HG03575 (cell line): Measurements from ENCODE around the gene NTMT1.
"Not testable (repeated sequence)": the region's sequence is repeated elsewhere in the genome, so short reads cannot be mapped to it uniquely, and the experiment has no call there.

ENCODE experiments used
- ATAC-seq: cut with Tn5 transposase; IDR thresholded peaks from one replicate; pipeline ENCODE4 v1.9.1; 2021; ENCODE audit not compliant: unreplicated experiment, insufficient number of reproducible peaks, low FRiP score; ENCODE audit errors: extremely low read depth

NTMT1 gene

DNA sequence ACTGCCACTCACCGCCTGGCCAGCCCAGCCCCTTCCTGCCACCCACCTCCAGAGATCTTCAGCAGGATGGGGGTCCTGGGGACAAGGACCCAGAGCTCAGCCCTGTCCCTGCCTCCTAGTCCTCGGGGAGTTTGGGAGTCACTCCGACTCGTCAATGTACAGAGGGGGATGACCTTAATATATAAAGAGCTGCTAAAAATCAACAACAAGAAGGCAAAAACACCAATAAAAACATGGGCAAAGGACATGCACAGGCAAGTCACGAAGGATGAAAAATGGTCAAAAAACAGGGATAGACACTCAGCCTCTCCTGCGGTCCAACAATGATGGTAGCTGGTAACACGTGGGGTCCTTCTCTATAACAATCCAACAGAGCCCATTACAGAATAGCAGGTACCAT, 20.7 kb downstream of the NTMT1 start:
- ATAC-seq: no peak

DNA sequence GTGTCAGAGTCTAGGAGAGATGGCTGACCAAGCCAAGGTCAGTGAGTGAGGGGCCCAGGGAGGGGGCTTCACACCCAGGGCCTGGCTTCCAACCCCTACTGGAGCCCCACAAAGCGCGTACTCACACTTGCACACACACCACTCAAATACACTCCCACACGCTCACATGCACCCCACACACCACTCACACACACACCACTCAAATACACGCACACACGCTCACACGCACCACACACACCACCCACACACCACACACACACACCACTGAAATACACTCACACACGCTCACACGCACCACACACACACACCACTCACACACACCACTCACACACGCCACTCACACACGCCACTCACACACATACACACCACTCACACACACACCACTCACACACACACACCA, 21.7 kb downstream of the NTMT1 start:
- ATAC-seq: no peak

DNA sequence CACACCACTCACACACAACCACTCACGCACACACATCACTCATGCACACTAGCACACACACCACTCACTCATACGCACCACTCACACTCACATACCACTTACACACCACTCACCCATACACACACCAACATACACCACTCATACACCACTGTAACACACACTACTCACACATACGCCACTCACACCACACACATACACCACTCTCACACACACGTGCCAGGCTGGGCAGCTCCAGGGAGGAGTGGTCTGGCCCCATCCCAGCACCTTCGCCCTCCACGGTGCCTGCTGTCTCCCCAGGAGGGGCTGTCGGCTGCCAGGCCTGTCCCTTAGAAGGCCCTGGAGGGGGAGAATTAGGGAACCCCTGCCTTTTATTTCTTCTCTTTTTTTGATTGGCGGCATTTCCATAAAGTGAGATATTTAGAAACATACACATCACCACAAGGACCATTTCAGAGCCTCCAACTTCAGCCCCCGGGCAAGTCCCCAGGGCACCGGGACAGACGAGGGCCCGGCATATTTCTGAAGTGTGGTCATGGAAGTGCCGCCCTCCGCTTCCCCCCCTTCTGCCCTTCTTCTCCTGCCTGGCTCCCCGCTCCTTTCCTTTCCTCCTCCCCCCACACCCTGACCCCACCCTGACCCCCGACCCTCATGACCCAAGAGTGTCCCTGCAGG, 22.3 kb downstream of the NTMT1 start:
- no peak for ATAC-seq

DNA sequence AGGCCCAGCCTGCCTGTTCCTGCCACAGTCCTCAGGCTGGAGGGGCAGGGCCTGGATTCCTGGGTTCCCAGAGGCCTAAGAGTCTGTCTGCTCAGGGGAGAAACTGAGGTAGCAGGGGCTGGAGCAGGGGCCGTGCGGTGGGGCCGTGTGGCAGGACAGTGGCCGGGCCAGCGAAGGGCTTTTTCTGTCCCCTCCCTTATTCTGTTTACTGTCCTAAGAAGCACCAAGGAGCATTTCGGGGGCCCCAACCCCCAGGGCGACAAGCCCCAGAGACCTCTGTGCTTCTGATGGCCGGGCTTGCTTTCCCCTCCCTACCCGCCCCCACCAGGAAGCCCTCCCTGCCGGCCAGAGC, 22.8 kb downstream of the NTMT1 start:
- ATAC-seq: no peak

DNA sequence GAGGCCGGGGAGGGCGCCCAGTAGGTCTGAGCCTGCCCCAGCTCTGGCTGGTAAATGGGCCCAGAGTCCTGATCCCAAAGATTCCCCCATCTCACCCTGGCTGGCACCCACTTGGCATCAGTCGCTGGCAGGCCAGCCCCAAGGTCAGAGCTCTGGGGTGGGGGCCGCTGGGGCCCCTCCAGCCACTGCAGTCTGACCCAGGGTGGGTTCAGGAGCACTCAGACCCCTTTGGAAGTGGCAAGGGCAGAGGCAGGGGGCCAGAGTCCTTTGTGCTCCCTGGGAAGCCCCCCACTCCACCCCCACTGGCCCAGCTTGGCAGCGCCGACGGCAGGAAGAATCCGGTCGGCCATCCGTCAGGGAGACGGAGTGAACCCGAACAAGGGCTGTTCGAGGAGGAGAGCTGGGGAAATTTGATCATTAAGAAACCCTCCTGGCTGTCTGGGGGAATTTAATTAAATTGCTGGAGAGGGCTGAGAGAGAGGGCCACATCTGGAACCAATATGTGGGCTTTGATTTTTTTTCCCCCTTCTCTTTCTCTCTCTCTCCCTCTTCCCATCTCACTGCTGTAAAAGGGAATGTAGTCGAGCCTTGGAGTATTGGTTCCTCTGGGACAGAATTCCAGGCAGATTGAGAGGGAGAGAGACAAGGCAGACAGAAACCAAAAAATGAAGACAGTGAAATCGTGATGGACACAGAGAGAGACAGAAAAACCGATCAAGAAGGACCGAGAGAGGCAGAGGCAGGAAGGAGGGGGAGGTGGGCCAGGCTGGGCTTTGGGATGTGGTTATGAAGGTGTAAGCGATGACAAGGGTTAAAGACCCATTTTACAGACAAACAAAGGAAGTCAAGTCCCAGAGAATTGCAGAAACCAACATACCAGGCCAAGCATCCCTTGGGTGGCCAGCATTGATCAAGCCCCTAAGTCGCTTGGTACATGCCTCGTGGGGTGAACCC, 24.0 kb downstream of the NTMT1 start:
- ATAC-seq: no peak

DNA sequence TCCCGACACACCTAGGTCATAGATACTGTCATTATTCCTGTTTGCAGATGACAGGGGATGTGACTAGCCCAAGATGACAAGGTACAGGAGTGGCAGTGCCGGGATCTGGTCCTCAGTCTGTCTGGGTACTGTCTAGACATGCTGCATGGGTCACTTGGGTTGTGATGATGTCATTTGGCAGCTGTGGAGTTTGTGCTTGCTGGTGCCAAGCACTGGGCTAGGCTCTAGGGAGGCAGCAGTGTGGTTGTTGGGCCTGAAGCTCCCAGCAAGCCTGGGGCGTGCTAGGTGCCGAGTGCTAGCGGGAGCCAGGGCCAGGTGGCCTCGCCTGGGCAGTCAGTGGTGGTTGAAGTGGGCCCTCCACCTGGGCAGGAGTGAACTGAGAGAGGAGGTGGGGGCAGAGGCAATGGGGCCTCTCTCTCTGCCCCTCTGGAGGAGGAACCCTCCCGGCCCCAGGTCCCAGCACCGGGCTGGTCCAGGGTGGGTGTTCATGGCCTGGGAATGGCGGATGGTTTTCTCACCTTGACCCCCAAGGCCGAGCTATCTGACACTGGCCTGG, 24.8 kb downstream of the NTMT1 start:
- no peak for ATAC-seq

DNA sequence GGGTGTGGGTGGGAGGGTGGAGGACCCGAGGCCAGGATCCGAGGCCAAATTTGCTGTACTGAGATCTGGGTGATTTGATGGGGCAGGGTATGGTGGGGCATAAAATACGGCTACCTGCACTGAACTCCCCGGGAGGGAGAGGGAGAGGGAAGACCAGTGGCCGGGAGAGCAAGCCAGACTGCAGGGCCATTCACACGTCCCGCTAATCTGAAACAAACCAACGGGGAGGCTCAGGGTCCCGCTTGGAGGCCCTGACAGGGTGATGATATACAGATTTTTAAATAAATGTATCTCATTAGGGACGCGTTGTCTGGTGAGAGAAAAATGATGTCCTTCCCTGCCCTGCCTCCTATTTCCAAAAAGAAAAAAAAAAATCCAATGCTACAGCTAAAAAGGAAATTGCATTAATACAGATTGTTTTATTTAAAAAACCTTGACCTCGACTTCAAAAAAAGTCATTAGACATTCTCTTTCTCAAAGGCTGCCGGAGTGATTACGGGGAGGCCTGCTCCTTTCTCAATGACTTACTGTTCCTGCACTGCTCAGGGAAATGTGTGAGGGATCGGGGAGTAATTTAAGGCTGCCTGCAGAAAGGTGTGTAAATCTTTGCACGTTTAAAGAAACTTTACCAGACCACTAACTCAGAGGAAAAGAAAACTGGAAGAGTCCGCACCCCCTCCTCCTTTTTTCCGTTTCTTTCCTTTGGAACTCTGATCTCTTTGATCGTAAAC, 28.0 kb downstream of the NTMT1 start:
- no peak for ATAC-seq

DNA sequence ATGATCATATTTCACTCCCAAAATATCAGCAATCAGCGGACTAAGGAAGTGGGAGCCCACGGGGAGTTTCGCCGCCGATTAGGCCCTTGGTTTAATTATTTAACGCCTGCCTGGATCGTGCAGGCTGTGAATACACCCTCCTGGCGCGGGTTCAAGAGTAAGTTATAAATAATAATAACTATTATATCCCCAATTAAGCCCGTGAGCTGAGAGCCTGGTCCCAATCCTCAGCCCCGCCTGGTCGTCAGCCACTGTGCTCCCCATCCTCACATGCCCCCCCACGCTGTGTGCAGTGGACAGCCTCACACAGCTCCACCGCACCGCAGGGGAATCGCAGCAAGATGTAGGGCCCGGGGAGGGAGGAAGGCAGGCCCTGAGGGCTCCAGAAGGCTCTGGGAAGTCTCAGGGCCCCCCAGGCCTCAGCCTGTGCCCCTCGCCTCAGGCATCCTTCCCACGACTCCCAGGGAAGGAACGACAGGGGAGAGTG, 28.6 kb downstream of the NTMT1 start:
- ATAC-seq: no peak

DNA sequence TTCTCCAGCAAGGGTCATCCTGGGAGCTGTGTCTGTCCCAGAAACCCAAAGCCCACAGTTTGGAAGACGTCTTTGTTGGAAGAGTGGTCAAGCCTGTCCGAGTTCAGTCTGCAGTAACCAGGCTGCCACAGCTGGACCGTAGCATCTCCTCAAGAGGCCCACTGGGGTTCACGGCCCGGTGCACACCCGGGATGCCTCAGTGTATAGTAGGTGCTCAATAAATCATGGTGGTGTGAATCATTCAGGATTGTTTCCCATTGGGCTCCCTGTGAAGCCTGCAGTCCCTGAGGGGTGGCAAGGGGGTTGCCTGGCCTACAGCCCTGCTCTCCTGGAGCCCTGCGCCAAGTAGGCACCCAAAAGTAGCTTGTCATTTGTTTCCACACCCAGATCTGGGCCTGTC, 29.2 kb downstream of the NTMT1 start:
- ATAC-seq: no peak

DNA sequence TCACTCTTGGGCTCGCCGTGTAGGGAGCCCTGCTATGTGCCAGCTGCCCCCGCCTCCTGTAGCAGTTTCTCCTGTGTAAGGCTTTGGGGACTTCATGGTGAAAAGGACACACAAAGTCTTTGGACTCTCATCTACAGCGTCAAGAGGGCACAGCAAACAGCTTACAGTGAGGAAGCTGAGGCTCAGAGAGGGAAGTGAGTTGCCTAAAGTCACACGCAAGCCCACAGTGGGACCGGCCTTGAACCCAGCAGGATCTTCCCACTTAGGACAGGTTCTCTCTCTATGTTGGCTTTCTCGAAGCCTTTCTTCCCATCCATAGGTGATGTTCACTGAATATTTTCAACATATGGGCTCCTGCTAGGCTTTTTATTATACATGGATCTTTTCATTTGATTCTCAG, 29.7 kb downstream of the NTMT1 start:
- no peak for ATAC-seq

DNA sequence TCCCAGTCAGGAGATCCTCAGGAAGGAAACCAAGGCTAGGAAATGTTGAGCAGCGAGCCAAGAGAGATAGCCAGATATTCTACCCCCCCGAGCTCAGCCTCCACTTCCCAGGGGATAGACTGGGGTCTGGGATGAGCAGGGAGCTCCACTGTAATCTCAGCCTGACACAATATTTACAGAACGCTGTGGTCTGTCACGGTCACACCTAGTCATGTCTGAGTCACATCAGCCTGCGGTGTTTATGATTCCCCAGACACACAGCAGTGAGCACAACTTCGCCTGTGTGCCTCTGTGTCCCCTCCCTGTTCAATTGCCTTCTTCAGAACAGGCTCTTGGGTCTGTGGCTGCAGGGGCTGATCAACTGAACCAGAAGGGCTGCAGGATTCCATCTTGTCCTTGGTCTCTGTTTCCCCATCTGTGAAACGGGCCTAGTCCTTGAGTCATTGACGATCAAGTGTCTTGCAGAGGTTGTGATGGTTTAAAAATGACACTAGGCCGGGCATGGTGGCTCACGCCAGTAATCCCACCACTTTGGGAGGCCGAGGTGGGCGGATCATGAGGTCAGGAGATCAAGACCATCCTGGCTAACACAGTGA, 30.9 kb downstream of the NTMT1 start:
- ATAC-seq: no peak

DNA sequence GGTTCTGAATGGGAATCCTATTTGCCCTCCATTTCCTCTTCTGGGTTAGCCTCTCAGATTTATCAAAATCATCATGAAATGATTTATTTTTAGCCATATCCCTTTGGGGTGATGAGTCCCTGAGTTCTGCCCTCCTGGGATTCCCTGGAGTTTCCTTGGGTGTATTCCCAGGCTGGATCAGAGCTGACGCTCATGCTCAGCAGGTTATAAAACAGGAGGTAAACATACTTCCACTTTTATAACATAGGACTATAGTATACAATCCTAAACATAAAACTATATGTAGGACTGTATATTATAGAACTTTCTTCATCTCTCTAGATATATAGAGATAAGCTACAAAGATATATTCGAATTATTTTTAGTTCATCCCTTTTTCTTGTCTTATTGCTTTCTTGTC, 35.1 kb downstream of the NTMT1 start:
- ATAC-seq: no peak

DNA sequence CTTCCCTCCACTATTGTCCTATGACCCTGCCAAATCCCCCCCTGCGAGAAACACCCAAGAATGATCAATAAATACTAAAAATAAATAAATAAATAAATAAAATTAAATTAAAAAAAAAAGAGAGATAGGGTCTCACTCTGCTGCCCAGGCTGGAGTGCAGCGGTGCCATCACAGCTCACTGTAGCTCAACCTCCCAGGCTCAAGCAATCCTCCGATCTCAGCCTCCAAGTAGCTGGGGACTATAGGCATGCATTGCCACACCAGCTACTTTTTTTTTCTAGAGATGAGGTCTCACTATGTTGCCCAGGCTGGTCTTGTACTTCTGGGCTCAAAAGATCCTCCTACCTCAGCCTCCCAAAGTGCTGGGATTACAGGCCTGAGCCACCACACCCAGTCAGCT, 36.3 kb downstream of the NTMT1 start:
- not testable (repeated sequence) for ATAC-seq

DNA sequence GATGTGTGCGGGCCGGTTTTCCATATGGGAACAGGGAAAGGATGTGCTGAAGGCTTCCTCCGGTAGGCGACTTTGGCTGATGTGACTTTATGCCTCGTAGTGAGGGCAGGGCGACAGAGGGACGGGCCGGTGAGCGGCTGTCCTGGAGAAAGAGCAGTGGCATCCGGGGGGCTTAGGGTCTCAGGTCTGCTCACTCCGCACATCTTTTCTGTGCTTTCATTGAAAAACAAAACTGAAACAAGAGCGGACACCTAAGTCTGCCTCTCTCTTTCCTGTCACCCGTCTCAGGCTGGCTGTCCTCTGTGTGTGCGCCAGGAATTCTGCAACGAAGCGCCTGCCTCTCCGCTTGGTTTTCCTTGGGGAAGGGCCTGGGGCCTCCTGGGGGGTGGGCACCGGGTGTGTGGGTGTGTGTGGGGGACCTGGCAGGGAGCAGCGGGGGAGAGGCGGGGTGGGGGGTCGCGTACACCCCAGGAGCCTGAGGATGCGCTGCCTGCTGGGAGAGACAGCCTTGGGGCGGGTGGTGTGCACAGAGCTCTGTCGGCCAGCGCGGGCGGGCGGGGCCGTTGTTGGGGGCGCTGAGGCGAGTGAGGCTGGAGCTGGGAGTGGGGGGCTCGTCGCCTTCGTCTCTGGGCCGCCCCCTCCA, 38.9 kb downstream of the NTMT1 start:
- ATAC-seq: no peak

DNA sequence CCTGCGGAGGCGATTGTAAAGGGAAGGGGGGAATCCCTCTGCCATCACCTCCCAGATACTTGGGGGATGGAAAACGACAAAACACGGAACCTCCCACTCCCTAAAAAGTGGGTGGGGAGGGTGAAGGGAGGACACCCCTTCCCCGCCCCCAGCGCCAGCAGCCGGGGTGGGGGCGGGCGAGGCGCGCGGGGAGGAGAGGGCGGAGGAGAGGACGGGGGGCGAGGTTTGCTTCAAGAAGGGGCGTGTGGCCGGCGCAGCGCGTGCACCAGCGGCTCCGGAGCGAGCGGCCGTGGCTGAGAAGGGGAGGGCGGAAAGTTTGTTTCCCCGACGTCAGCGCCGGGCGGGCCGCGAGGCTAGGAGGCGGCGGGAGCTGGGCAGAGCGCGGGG, 39.4 kb downstream of the NTMT1 start, which contains the start of gene PRRX2:
TSS of gene PRRX2 (plus strand) at position 259 of the 387 bp plus-strand sequence. CDS start 221 bp downstream, outside the sequence.
- no peak for ATAC-seq

DNA sequence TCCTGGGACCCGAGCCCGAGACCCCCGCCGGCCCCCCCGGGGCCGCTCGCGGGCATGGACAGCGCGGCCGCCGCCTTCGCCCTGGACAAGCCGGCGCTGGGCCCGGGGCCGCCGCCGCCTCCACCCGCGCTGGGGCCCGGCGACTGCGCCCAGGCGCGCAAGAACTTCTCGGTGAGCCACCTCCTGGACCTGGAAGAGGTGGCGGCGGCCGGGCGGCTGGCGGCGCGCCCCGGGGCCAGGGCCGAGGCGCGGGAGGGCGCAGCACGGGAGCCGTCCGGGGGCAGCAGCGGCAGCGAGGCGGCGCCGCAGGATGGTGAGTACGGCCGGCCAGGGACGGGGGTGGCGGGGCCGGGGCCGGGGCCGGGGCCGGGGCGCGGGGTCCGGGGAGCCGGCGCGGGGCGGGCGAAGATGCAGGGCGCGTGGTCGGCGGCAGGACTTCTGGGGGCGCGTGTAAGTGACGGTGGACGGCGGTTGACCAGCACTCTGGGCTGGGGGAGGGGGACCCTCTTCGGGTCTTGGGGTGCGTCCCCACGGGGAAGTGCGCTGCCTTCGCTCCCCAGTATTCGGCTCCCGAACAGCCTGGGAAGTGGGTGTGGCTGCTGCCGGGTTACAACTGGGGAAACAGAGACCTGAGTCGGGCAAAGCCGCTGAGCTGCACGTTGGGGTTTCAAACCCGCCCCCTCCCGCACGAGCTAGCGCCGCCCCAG, 40.0 kb downstream of the NTMT1 start:
- ATAC-seq: no peak

DNA sequence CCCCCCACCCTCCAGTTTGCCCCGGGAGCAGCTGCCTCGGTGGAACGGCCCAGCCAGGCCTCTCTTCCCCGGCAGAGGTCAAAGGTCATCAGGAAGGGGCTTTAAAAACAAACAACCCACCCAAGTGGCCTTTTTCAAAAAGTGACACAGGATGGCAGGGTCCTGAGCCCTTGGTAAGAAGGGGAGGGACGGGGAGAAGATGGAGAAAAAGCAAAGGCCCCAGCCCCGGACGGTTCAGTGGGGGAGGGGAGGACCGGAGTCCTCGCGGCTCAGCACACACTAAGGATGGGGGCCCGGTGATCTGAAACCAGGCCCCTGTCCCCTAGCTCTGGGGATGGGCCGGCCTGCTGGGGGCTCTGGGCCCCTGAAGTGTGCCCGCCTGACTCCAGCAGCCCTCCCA, 40.6 kb downstream of the NTMT1 start:
- no peak for ATAC-seq

DNA sequence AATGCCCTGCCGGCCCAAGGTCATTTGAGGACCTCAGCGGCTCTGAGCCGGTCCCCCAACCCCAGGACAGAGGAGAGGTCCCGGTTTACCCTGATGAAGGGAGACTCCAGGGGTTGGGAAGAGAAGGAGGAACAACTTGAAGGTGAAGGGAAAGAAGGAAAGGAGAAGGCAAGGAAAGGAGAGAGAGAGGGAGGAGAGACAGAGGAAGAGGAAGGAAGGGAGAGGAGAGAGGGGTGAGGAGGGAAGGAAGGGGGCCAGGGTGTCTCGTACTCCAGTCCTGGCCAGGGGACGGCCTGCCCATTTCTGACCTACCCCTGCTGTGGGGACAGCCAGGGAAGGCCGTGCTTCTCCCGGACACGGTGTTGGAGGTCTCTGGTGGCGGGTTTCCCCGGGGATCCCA, 41.4 kb downstream of the NTMT1 start:
- no peak for ATAC-seq
